Naive B cell (primary cell): ENCODE data around the gene KRT86. TPM values are rescaled to one million over a fixed set of nuclear protein-coding genes. Genes with fewer than 3 reads are reported as not detected.

ENCODE experiments used
- ATAC-seq, 2 donors: fragments of 150-1000 bp; cut with Tn5 transposase; 2 replicates each; pipeline ENCODE4 v1.10.0; 2021; ENCODE audit warnings: low read depth in 2 of 2, mild to moderate bottlenecking in 2 of 2, moderate library complexity in 2 of 2
- DNase-seq: peaks from one replicate; pipeline ENCODE4 v3.0.0; 2022
- H3K27ac Mint-ChIP-seq, 6 donors: one replicate each; pipeline ENCODE4 v1.8.0; 2020 to 2022; ENCODE audit warnings: mild to moderate bottlenecking in 6 of 6, mixed read lengths in 6 of 6, moderate library complexity in 5 of 6, inconsistent platforms in 2 of 6
- H3K27me3 Mint-ChIP-seq, 3 donors: one replicate each; pipeline ENCODE4 v1.8.0; 2021 to 2022; ENCODE audit warnings: mixed read lengths in 3 of 3, mild to moderate bottlenecking in 1 of 3
- H3K36me3 Mint-ChIP-seq, 2 donors: one replicate each; pipeline ENCODE4 v1.8.0; 2020 to 2022; ENCODE audit warnings: mixed read lengths in 2 of 2, inconsistent platforms in 1 of 2, mild to moderate bottlenecking in 1 of 2
- H3K4me1 Mint-ChIP-seq, 3 donors: one replicate each; pipeline ENCODE4 v1.8.0; 2020 to 2022; ENCODE audit warnings: mixed read lengths in 3 of 3, inconsistent platforms in 1 of 3, mild to moderate bottlenecking in 1 of 3, moderate library complexity in 1 of 3
- H3K4me3 Mint-ChIP-seq, 8 donors: one replicate each; pipeline ENCODE4 v1.8.0; 2020 to 2022; ENCODE audit warnings: mild to moderate bottlenecking in 8 of 8, mixed read lengths in 8 of 8, moderate library complexity in 8 of 8, inconsistent platforms in 2 of 8
- H3K9me3 Mint-ChIP-seq, 7 donors: one replicate each; pipeline ENCODE4 v1.8.0; 2020 to 2022; ENCODE audit warnings: mixed read lengths in 7 of 7, mild to moderate bottlenecking in 5 of 7, inconsistent platforms in 2 of 7, moderate library complexity in 1 of 7
- polyA plus RNA-seq, 6 donors: library from polyadenylated mRNA; unstranded; fragments of 300-500 nt; fragmentation: Illumina TruSeq; gene quantifications; one replicate each; pipeline ENCODE4 v1.2.3, GENCODE V29; 2021; ENCODE audit warnings: low read depth in 6 of 6

Gene KRT86
- polyA plus RNA-seq, 6 donors from 2014 or later = not detected

DNA sequence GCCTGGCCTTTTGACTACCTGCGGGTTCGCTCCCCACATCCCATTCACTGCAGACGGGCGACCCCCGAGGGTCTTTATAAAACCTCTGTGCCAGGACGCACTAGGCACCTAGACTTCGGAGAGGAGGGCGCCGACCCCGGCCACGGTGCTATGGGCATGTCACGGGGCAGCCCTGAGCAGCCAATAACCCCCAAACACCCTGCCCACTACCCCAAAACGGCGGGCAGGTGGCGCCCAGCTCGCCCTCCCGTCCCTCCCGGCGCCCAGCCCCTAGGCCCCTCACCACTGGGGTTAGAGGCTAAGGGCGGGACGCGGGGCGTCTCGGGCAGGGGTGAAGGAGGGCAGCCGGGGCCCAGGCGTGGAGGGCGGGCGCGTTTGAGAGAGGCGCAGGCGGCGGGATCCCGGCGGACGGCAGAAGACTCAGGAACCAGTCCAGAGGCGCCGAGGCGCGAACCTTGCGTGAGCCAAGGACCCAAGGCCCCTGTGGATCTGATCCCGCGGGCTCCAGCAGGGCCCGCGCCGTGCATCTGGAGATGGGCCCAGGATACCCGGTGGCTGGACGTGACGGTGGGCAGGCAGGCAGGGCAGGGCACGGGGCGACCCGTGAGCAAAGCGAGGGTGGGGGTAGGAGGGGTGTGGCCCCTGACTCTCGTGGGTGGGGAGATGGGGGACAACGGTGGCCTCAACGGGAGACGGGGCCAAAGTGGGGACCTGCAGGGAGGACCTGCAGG lies 81.8 kb downstream of the KRT86 start:
- Mint-ChIP-seq H3K4me3 (no peak overlapping the region), H3K27ac (no peak overlapping the region), H3K9me3 (no peaks in the 10 kb centered on the region), H3K27me3 (peaks cover 8 to 14% (median 12%) of the 10 kb centered on the region in 3 donors), H3K4me1 (peaks cover 24 to 37% (median 32%) of the 10 kb centered on the region in 3 donors), H3K36me3 (no peaks in the 10 kb centered on the region)
- ATAC-seq (no peak), DNase-seq (no peak)

DNA sequence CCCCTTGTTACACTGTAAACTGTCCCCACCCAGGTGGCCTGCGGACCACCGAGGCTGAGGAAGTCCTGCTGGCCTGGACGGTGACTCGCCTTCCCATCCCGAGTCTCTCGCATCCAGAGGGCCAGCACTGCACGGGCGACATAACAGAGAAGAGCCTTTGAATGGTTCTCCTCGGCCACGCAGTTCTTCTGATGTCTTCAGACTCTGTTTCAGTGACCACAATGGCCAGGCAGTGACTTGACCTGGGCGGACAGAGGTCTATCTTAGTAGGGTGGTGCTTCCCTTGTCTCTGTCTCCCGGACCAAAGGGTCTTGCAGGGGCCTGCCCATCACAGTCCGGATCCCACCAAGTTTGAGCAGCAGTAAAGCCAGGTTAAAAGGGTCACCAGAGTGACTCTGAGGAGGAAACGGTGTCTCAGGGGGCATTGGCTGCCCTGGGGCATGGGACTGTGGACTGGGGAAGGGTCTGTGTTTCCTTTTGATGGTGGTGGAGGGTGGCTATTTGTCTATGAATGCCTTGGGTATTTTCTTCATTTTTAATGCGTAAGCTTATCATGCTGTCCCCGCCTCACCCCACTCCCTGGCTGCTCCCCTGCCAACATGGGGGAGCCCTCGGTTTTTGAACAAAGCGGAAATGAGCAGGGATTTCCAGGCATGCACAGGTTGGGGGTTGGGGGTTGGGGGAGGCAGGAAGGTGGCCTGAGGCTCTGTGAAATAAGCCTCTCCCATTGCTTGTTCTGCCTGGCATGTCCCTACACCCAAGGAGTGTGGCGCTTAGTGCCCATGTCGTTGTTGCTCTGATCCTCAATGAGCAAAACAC lies 82.5 kb downstream of the KRT86 start:
- ATAC-seq = no peak
- no peaks in the 10 kb centered on the region for H3K36me3 Mint-ChIP-seq
- DNase-seq = no peak
- no peaks in the 10 kb centered on the region for H3K9me3 Mint-ChIP-seq
- peaks cover 20 to 37% (median 28%) of the 10 kb centered on the region in 3 donors for H3K4me1 Mint-ChIP-seq
- no peak overlapping the region for H3K27ac Mint-ChIP-seq
- no peak overlapping the region for H3K4me3 Mint-ChIP-seq
- H3K27me3 Mint-ChIP-seq = peaks cover 1 to 14% (median 9%) of the 10 kb centered on the region in 3 donors

Other genes with a start within 250 kb of the KRT86 start
- 10 to 100 TPM in 4 of 6 donors, 1 to 10 TPM in 2; 6.7 to 24.9 (median 12.6) TPM for gene NR4A1, start 223.2 kb upstream of the KRT86 start, polyA plus RNA-seq
- gene ATG101, start 204.7 kb upstream of the KRT86 start, polyA plus RNA-seq = 10 to 100 TPM; 20.1 to 35.5 (median 24.4) TPM
- gene SMIM41, start 194.9 kb upstream of the KRT86 start, polyA plus RNA-seq = not detected
- not detected for gene KRT80, start 82.6 kb upstream of the KRT86 start, polyA plus RNA-seq
- not detected for gene KRT7, start 41.4 kb upstream of the KRT86 start, polyA plus RNA-seq
- not detected for gene KRT81, start 16.9 kb downstream of the KRT86 start, polyA plus RNA-seq
- gene KRT83, start 46.8 kb downstream of the KRT86 start, polyA plus RNA-seq = not detected
- not detected for gene KRT85, start 92.8 kb downstream of the KRT86 start, polyA plus RNA-seq
- not detected for gene KRT84, start 111.0 kb downstream of the KRT86 start, polyA plus RNA-seq
- not detected for gene KRT82, start 131.7 kb downstream of the KRT86 start, polyA plus RNA-seq
- gene KRT75, start 159.7 kb downstream of the KRT86 start, polyA plus RNA-seq = not detected
- gene KRT6B, start 177.5 kb downstream of the KRT86 start, polyA plus RNA-seq = not detected
- not detected for gene KRT6C, start 199.2 kb downstream of the KRT86 start, polyA plus RNA-seq
- not detected for gene KRT6A, start 218.6 kb downstream of the KRT86 start, polyA plus RNA-seq
- gene KRT5, start 245.7 kb downstream of the KRT86 start, polyA plus RNA-seq = not detected